ENCODE data around the gene IARS1. TPM values are rescaled to one million over a fixed set of nuclear protein-coding genes. Genes with fewer than 3 reads are reported as not detected.

Gene IARS1
- total and polyA plus RNA-seq, 2 of the 8 experiments (the other 6 are each of a cell fraction or from before 2014, with no cell fraction given), result 74.9 to 243 TPM

DNA sequence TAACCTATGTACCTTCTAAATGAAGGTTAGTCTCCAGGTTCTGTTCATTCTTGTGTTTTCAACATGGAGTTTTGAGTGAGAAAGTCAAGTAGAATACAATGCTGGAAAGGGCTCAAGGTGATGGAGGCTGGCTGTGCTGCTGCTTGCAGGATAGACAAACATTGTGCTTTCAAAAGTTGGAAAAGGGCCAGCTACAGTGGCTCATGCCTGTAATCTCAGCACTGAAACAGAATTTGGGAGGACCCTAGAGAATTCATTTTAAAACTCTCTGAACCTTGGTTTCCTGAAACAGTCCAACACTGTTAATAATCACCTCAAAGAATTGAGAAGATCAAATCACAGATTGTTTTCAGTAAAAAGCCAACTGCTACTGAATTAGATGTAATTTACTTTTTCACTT is 15.4 kb upstream of the IARS1 start:
- H3K4ac ChIP-seq (replicated peaks; ENCODE audit: insufficient read length, low read depth, low read length), result no peak overlapping the region
- no peak overlapping the region for H2BK5ac ChIP-seq (ENCODE audit: low read depth, low read length)
- H3K27ac ChIP-seq (ENCODE audit: low read depth, low read length), result no peak overlapping the region
- H3K27me3 ChIP-seq (replicated peaks in 1 of 4; ENCODE audit: control insufficient read depth in 3 of 4, extremely low read depth in 1 of 4, insufficient read depth in 3 of 4, low read length in 3 of 4), result no peaks in the 10 kb centered on the region
- no peak overlapping the region for H3K4me3 ChIP-seq (ENCODE audit: extremely low read depth in 1 of 4, insufficient read depth in 2 of 4, low read depth in 3 of 4, low read length in 4 of 4)
- no peak overlapping the region for H3K4me2 ChIP-seq (ENCODE audit: insufficient read depth in 1 of 2, low read depth in 2 of 2, low read length in 2 of 2)
- H3K4me1 ChIP-seq (replicated peaks in 1 of 4; ENCODE audit: control insufficient read depth in 3 of 4, insufficient read depth in 4 of 4, low read length in 3 of 4), result no peaks in the 10 kb centered on the region
- H4K91ac ChIP-seq (replicated peaks; ENCODE audit: insufficient read length, low read length), result no peak overlapping the region
- no peaks in the 10 kb centered on the region for H3K23me2 ChIP-seq (ENCODE audit: low read depth, low read length)
- no peak for FAIRE-seq
- no peak overlapping the region for H4K5ac ChIP-seq (ENCODE audit: insufficient read length, low read depth, low read length)
- H2BK15ac ChIP-seq (ENCODE audit: low read length), result no peak overlapping the region
- H3K79me2 ChIP-seq (ENCODE audit: control insufficient read depth in 1 of 2, insufficient read depth in 2 of 2, low read length in 2 of 2), result peaks cover 0 to 6% of the 10 kb centered on the region in 2 experiments; a peak in 2 of 4 replicates
- ChIA-PET POLR2A (ENCODE audit: partially characterized antibody) (interaction anchor here (0.6 to 1.9 kb wide), 7 partner anchors 8 to 102 kb away, joined by 3 to 10 read pairs (median 3); no protein-coding TSS in a partner anchor), CTCF (ENCODE audit: partially characterized antibody) (no interaction called here)
- no peak overlapping the region for H3K23ac ChIP-seq (ENCODE audit: insufficient read length)
- H2AK5ac ChIP-seq (ENCODE audit: low read depth, low read length), result no peak overlapping the region
- no peak overlapping the region for H2AFZ ChIP-seq (ENCODE audit: low read length)
- no peak overlapping the region for H3K56ac ChIP-seq (replicated peaks; ENCODE audit: insufficient read length, low read depth, low read length)
- peaks cover 26 to 68% (median 57%) of the 10 kb centered on the region in 4 experiments for H3K36me3 ChIP-seq (ENCODE audit: control insufficient read depth in 2 of 4, insufficient read depth in 4 of 4, low read length in 3 of 4)
- no peaks in the 10 kb centered on the region for H3K9me3 ChIP-seq (ENCODE audit: insufficient read depth in 2 of 2, low read depth in 1 of 2, low read length in 1 of 2)
- no peak overlapping the region for H3K9ac ChIP-seq (replicated peaks in 1 of 4; ENCODE audit: extremely low read depth in 1 of 4, low read depth in 3 of 4, low read length in 3 of 4)
- H3K79me1 ChIP-seq (ENCODE audit: low read depth, low read length), result no peaks in the 10 kb centered on the region
- H3K18ac ChIP-seq (ENCODE audit: extremely low read depth, low read length), result no peak overlapping the region
- DNase-seq (ENCODE audit: low read depth in 1 of 2, low spot score in 2 of 2), result no peak
- peaks cover 0 to 2% of the 10 kb centered on the region in 2 experiments for H4K20me1 ChIP-seq (replicated peaks in 1 of 2; ENCODE audit: control insufficient read depth in 1 of 2, insufficient read depth in 2 of 2, low read length in 2 of 2)
- H2BK20ac ChIP-seq (ENCODE audit: low read length), result no peak overlapping the region
- no peak overlapping the region for H2BK120ac ChIP-seq (replicated peaks; ENCODE audit: low read depth, low read length)
- H3K14ac ChIP-seq (ENCODE audit: insufficient read length), result no peak overlapping the region
- no peak overlapping the region for H2BK12ac ChIP-seq (ENCODE audit: low read depth, low read length)
- no peak overlapping the region for H4K8ac ChIP-seq (ENCODE audit: extremely low read depth, insufficient read depth, low read length)
- TF ChIP-seq SIRT6 (IDR thresholded peaks at IDR 0.05; ENCODE audit: low read length) (no peak), CHD1 (IDR thresholded peaks at IDR 0.05; ENCODE audit: low read depth, low read length) (no peak), POU5F1 (IDR thresholded peaks at IDR 0.05; ENCODE audit: low read depth, low read length) (no peak), EP300 (IDR thresholded peaks at IDR 0.05; ENCODE audit: borderline replicate concordance in 1 of 2, low read depth in 2 of 2, low read length in 2 of 2) (no peak), SUZ12 (IDR thresholded peaks at IDR 0.05; ENCODE audit: low read length) (no peak), BCL11A (IDR thresholded peaks at IDR 0.05; ENCODE audit: low read depth in 2 of 2, low read length in 2 of 2) (no peak), MAFK (IDR thresholded peaks at IDR 0.05; ENCODE audit: low read depth, low read length) (no peak), TAF1 (IDR thresholded peaks at IDR 0.05; ENCODE audit: low read depth, low read length) (no peak), SIN3A (conservative IDR thresholded peaks at IDR 0.05 in 1 of 2, IDR thresholded peaks at IDR 0.05 in 1 of 2; ENCODE audit: low read depth in 1 of 2, low read length in 2 of 2) (no peak)
- TF ChIP-seq, protein P1, sequence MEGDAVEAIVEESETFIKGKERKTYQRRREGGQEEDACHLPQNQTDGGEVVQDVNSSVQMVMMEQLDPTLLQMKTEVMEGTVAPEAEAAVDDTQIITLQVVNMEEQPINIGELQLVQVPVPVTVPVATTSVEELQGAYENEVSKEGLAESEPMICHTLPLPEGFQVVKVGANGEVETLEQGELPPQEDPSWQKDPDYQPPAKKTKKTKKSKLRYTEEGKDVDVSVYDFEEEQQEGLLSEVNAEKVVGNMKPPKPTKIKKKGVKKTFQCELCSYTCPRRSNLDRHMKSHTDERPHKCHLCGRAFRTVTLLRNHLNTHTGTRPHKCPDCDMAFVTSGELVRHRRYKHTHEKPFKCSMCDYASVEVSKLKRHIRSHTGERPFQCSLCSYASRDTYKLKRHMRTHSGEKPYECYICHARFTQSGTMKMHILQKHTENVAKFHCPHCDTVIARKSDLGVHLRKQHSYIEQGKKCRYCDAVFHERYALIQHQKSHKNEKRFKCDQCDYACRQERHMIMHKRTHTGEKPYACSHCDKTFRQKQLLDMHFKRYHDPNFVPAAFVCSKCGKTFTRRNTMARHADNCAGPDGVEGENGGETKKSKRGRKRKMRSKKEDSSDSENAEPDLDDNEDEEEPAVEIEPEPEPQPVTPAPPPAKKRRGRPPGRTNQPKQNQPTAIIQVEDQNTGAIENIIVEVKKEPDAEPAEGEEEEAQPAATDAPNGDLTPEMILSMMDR (IDR thresholded peaks at IDR 0.05; ENCODE audit: control extremely low read depth in 1 of 3, insufficient read depth in 1 of 3, low read depth in 1 of 3, low read length in 3 of 3), result no peak
- TF ChIP-seq, protein P2, sequence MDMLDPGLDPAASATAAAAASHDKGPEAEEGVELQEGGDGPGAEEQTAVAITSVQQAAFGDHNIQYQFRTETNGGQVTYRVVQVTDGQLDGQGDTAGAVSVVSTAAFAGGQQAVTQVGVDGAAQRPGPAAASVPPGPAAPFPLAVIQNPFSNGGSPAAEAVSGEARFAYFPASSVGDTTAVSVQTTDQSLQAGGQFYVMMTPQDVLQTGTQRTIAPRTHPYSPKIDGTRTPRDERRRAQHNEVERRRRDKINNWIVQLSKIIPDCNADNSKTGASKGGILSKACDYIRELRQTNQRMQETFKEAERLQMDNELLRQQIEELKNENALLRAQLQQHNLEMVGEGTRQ (IDR thresholded peaks at IDR 0.05; ENCODE audit: low read length), result no peak
